H1 (cell line): Measurements from ENCODE around the gene WDR33. TPM values are rescaled to one million over a fixed set of nuclear protein-coding genes. Genes with fewer than 3 reads are reported as not detected.

ENCODE experiments used
- CTCF ChIA-PET: fragments of 300-600 bp; sonication (Branson Sonifier 250); formaldehyde crosslinking; loops from one replicate; lab custom pipeline; 2021; ENCODE audit not compliant: partially characterized antibody; lab: Charles Lee
- POLR2A ChIA-PET: fragments of 300-600 bp; sonication (Branson Sonifier 250); formaldehyde crosslinking; loops from one replicate; lab custom pipeline; 2021; ENCODE audit warnings: inconsistent platforms; ENCODE audit not compliant: partially characterized antibody; lab: Charles Lee
- DNase-seq, 2 experiments: peaks; one replicate each; pipeline versions ENCODE4 v3.0.0 to v3.0.0-alpha.2; 2010 to 2022; ENCODE audit warnings: low spot score in 2 of 2, low read depth in 1 of 2, mixed read lengths in 1 of 2
- FAIRE-seq: peaks from 2 replicates; lab custom pipeline; 2011; peaks lifted over from hg19 to GRCh38; lab: Jason Lieb, UNC
- H2AFZ ChIP-seq: 2 replicates; pipeline ENCODE4 v1.8.1; 2012; ENCODE audit warnings: low read length, inconsistent platforms
- H2AK5ac ChIP-seq: 2 replicates; pipeline ENCODE4 v1.6.1; 2013; ENCODE audit warnings: low read depth, low read length
- H2BK120ac ChIP-seq: replicated peaks from 2 replicates; pipeline ENCODE3; 2013; ENCODE audit warnings: low read depth, low read length, inconsistent platforms
- H2BK12ac ChIP-seq: 2 replicates; pipeline ENCODE4 v1.6.1; 2013; ENCODE audit warnings: low read depth, low read length
- H2BK15ac ChIP-seq: 2 replicates; pipeline ENCODE4 v1.6.1; 2013; ENCODE audit warnings: low read length
- H2BK20ac ChIP-seq: 2 replicates; pipeline ENCODE4 v1.6.1; 2013; ENCODE audit warnings: low read length
- H2BK5ac ChIP-seq: 2 replicates; pipeline ENCODE4 v1.6.1; 2013; ENCODE audit warnings: low read depth, low read length
- H3K14ac ChIP-seq: 2 replicates; pipeline ENCODE4 v1.6.1; 2013; ENCODE audit warnings: inconsistent platforms; ENCODE audit not compliant: insufficient read length
- H3K18ac ChIP-seq: 2 replicates; pipeline ENCODE4 v1.6.1; 2013; ENCODE audit warnings: low read length; ENCODE audit errors: extremely low read depth
- H3K23ac ChIP-seq: 2 replicates; pipeline ENCODE4 v1.6.1; 2013; ENCODE audit warnings: inconsistent platforms; ENCODE audit not compliant: insufficient read length
- H3K23me2 ChIP-seq: 2 replicates; pipeline ENCODE4 v1.6.1; 2013; ENCODE audit warnings: low read depth, low read length
- H3K27ac ChIP-seq: 2 replicates; pipeline ENCODE4 v1.6.1; 2011; ENCODE audit warnings: low read depth, low read length, inconsistent platforms
- H3K27me3 ChIP-seq, 4 experiments: replicated peaks in 1 of 4; 1 replicate in 1 of 4; 2 replicates in 3 of 4; pipeline versions ENCODE4 v1.6.1 to v1.8.1; 2011 to 2013; ENCODE audit warnings: low read length in 3 of 4, mild to moderate bottlenecking in 3 of 4, inconsistent platforms in 2 of 4, mixed read lengths in 2 of 4, moderate library complexity in 1 of 4; ENCODE audit not compliant: control insufficient read depth in 3 of 4, insufficient read depth in 3 of 4; ENCODE audit errors: extremely low read depth in 1 of 4
- H3K36me3 ChIP-seq, 4 experiments: 2 replicates each; pipeline versions ENCODE4 v1.6.1 to v1.8.1; 2011 to 2013; ENCODE audit warnings: mild to moderate bottlenecking in 4 of 4, low read length in 3 of 4, moderate library complexity in 2 of 4, control low read depth in 1 of 4, inconsistent platforms in 1 of 4; ENCODE audit not compliant: insufficient read depth in 4 of 4, control insufficient read depth in 2 of 4
- H3K4ac ChIP-seq: replicated peaks from 2 replicates; pipeline ENCODE3; 2013; ENCODE audit warnings: low read length, low read depth, mixed read lengths, inconsistent platforms; ENCODE audit not compliant: insufficient read length
- H3K4me1 ChIP-seq, 4 experiments: replicated peaks in 1 of 4; 1 replicate in 1 of 4; 2 replicates in 3 of 4; pipeline versions ENCODE4 v1.6.1 to v1.8.1; 2011 to 2013; ENCODE audit warnings: low read length in 3 of 4, inconsistent platforms in 2 of 4, mixed read lengths in 1 of 4; ENCODE audit not compliant: insufficient read depth in 4 of 4, control insufficient read depth in 3 of 4
- H3K4me2 ChIP-seq, 2 experiments: 2 replicates each; pipeline versions ENCODE4 v1.6.1 to v1.8.1; 2011 to 2013; ENCODE audit warnings: low read depth in 2 of 2, low read length in 2 of 2, control low read depth in 1 of 2, inconsistent platforms in 1 of 2, mild to moderate bottlenecking in 1 of 2; ENCODE audit not compliant: insufficient read depth in 1 of 2
- H3K4me3 ChIP-seq, 4 experiments: fragments of 200-600, 300-600 bp in 1 of 4; sonication (generic), shearing (Covaris generic), sonication (Bioruptor Twin) in 1 of 4; 2 replicates each; pipeline versions ENCODE4 v1.5.1 to v1.8.1; 2011 to 2016; ENCODE audit warnings: low read length in 4 of 4, low read depth in 3 of 4, control low read depth in 2 of 4, inconsistent platforms in 2 of 4, mild to moderate bottlenecking in 2 of 4, mixed read lengths in 1 of 4, moderate library complexity in 1 of 4; ENCODE audit not compliant: insufficient read depth in 2 of 4; ENCODE audit errors: extremely low read depth in 1 of 4
- H3K56ac ChIP-seq: replicated peaks from 2 replicates; pipeline ENCODE3; 2013; ENCODE audit warnings: low read depth, mild to moderate bottlenecking, mixed read lengths, low read length, inconsistent platforms; ENCODE audit not compliant: insufficient read length
- H3K79me1 ChIP-seq: 2 replicates; pipeline ENCODE4 v1.6.1; 2013; ENCODE audit warnings: low read depth, low read length, control low read depth
- H3K79me2 ChIP-seq, 2 experiments: 2 replicates each; pipeline versions ENCODE4 v1.6.1 to v1.8.1; 2012 to 2013; ENCODE audit warnings: low read length in 2 of 2, mild to moderate bottlenecking in 2 of 2, inconsistent platforms in 1 of 2; ENCODE audit not compliant: insufficient read depth in 2 of 2, control insufficient read depth in 1 of 2
- H3K9ac ChIP-seq, 4 experiments: replicated peaks in 1 of 4; 1 replicate in 1 of 4; 2 replicates in 3 of 4; pipeline versions ENCODE4 v1.6.1 to v1.8.1; 2011 to 2013; ENCODE audit warnings: low read depth in 3 of 4, low read length in 3 of 4, control low read depth in 2 of 4, mild to moderate bottlenecking in 2 of 4, moderate library complexity in 2 of 4, inconsistent platforms in 1 of 4; ENCODE audit errors: extremely low read depth in 1 of 4
- H3K9me3 ChIP-seq, 2 experiments: 2 replicates each; pipeline versions ENCODE4 v1.6.1 to v1.8.1; 2012 to 2013; ENCODE audit warnings: mild to moderate bottlenecking in 2 of 2, moderate library complexity in 2 of 2, control low read depth in 1 of 2, inconsistent platforms in 1 of 2, low read depth in 1 of 2, low read length in 1 of 2, mixed read lengths in 1 of 2; ENCODE audit not compliant: insufficient read depth in 2 of 2
- H4K20me1 ChIP-seq, 2 experiments: replicated peaks in 1 of 2; 2 replicates each; pipeline versions ENCODE3 to v1.8.1; 2011 to 2013; ENCODE audit warnings: inconsistent platforms in 2 of 2, low read length in 2 of 2, mild to moderate bottlenecking in 1 of 2; ENCODE audit not compliant: insufficient read depth in 2 of 2, control insufficient read depth in 1 of 2
- H4K5ac ChIP-seq: 2 replicates; pipeline ENCODE4 v1.6.1; 2013; ENCODE audit warnings: low read length, low read depth, mixed read lengths, inconsistent platforms; ENCODE audit not compliant: insufficient read length
- H4K8ac ChIP-seq: 2 replicates; pipeline ENCODE4 v1.8.0; 2013; ENCODE audit warnings: mild to moderate bottlenecking, moderate library complexity, low read length, inconsistent platforms; ENCODE audit not compliant: insufficient read depth; ENCODE audit errors: extremely low read depth
- H4K91ac ChIP-seq: replicated peaks from 2 replicates; pipeline ENCODE3; 2013; ENCODE audit warnings: low read length, mixed read lengths, inconsistent platforms; ENCODE audit not compliant: insufficient read length
- BRCA1 ChIP-seq: IDR thresholded peaks from 2 replicates; pipeline ENCODE4 v1.6.1; 2012; ENCODE audit warnings: low read depth, low read length, improper control_type of control experiment
- CBX5 ChIP-seq: fragments of 300-800, 300-1000 bp; sonication (generic); IDR thresholded peaks from 2 replicates; pipeline ENCODE4 v1.7.1; 2016; ENCODE audit warnings: antibody characterized with exemption, low read length, low read depth
- CEBPB ChIP-seq: IDR thresholded peaks from 2 replicates; pipeline ENCODE4 v1.6.1; 2012; ENCODE audit warnings: low read depth, low read length
- CTBP2 ChIP-seq: IDR thresholded peaks from 2 replicates; pipeline ENCODE4 v1.7.0; 2011; ENCODE audit warnings: borderline replicate concordance, mild to moderate bottlenecking, moderate library complexity, mixed read lengths, low read length; ENCODE audit not compliant: insufficient read depth, insufficient read length
- KDM5A ChIP-seq: fragments of 200-600 bp; IDR thresholded peaks from 2 replicates; pipeline ENCODE4 v1.7.1; 2012; ENCODE audit warnings: mild to moderate bottlenecking, low read length, inconsistent platforms, mixed read lengths
- NRF1 ChIP-seq: IDR thresholded peaks from 2 replicates; pipeline ENCODE4 v1.6.1; 2011; ENCODE audit warnings: mild to moderate bottlenecking, low read depth, low read length, improper control_type of control experiment
- POLR2AphosphoS5 ChIP-seq: IDR thresholded peaks from 2 replicates; pipeline ENCODE4 v1.6.1; 2011; ENCODE audit warnings: low read depth, low read length
- RXRA ChIP-seq: IDR thresholded peaks from 2 replicates; pipeline ENCODE4 v1.6.1; 2011; ENCODE audit warnings: low read depth, mild to moderate bottlenecking, low read length, moderate library complexity; ENCODE audit not compliant: insufficient read depth
- SAP30 ChIP-seq: fragments of 300-600 bp; sonication (generic); IDR thresholded peaks from 2 replicates; pipeline ENCODE4 v1.7.1; 2012; ENCODE audit warnings: low read length, moderate library complexity, mild to moderate bottlenecking, inconsistent platforms; ENCODE audit not compliant: insufficient read depth, insufficient replicate concordance
- SP2 ChIP-seq: IDR thresholded peaks from 2 replicates; pipeline ENCODE4 v1.6.1; 2012; ENCODE audit warnings: mild to moderate bottlenecking, low read length, inconsistent platforms
- TAF7 ChIP-seq: optimal IDR thresholded peaks from 2 replicates; pipeline ENCODE3; 2011; ENCODE audit warnings: low read depth, mild to moderate bottlenecking, inconsistent platforms, low read length, moderate library complexity, borderline replicate concordance
- YY1 ChIP-seq: IDR thresholded peaks from 2 replicates; pipeline ENCODE4 v1.6.1; 2011; ENCODE audit warnings: low read depth, mild to moderate bottlenecking, low read length
- WGBS, 2 experiments: shearing (Covaris generic) in 1 of 2; methylation state at CpG; one replicate each; pipeline versions ENCODE4 v1.1.6 to v1.1.7; 2013 to 2015; ENCODE audit warnings: low lambda C conversion rate in 2 of 2, mixed read lengths in 2 of 2, inconsistent platforms in 1 of 2, low coverage in 1 of 2, missing lambda C conversion rate in 1 of 2; ENCODE audit not compliant: insufficient replicate concordance in 2 of 2, insufficient coverage in 1 of 2, insufficient read length in 1 of 2; ENCODE audit errors: extremely low coverage in 1 of 2, missing lambda C conversion rate in 1 of 2; 5-methylcytosine and 5-hydroxymethylcytosine counted together
- polyA plus RNA-seq, 7 experiments: library from polyadenylated mRNA; depleted of rRNA in 3 of 7; stranded (reverse) in 5 of 7; unstranded in 2 of 7; fragments of >200 nt in 5 of 7; fragments of 200-250 nt in 2 of 7; gene quantifications; 1 replicate in 5 of 7; 2 replicates in 1 of 7; 4 replicates in 1 of 7; pipeline versions ENCODE4 v1.2.1 to v1.2.3, GENCODE V29; 2011 to 2013; ENCODE audit warnings: missing spikeins in 2 of 7, mixed read lengths in 2 of 7
- total RNA-seq: library from RNA; stranded (reverse); fragmentation: NEBNext Ultra II Directional; extraction: Animal tissue kit (Norgen Biotek cat#: 25700); gene quantifications from 2 replicates; pipeline ENCODE4 v1.2.1, GENCODE V29; 2021
- TF ChIP-seq, protein P1 (sequence below): IDR thresholded peaks from 2 replicates; pipeline ENCODE4 v1.6.1; 2011; ENCODE audit warnings: low read length, improper control_type of control experiment

Gene WDR33
- total and polyA plus RNA-seq, 2 of the 8 experiments (the other 6 are each of a cell fraction or from before 2014, with no cell fraction given): 18.1 to 82.7 TPM

DNA sequence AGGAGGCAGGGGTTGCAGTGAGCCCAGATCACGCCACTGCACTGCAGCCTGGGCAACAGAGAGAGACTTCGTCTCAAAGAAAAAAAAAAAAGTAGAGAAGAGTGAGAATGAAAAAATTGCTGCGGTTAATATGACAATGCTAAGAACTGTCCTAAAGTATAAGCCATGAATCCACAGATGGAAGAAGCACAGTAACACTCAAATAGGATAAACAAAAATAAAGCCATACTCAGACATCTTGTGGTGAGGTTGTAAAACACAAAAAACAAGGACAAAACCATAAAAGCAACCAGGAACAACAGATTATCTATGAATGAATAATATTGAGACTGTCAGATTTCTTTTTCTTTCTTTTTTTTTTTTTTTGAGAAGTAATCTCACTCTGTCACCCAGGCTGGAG, 24.0 kb upstream of the WDR33 start:
- no peak overlapping the region for H2AK5ac ChIP-seq
- H4K20me1 ChIP-seq: no peaks in the 10 kb centered on the region
- no peak overlapping the region for H3K27ac ChIP-seq
- H3K36me3 ChIP-seq: no peaks in the 10 kb centered on the region
- H3K9ac ChIP-seq: no peak overlapping the region
- no peaks in the 10 kb centered on the region for H3K27me3 ChIP-seq
- H3K9me3 ChIP-seq: no peaks in the 10 kb centered on the region
- no peak overlapping the region for H3K18ac ChIP-seq
- H3K56ac ChIP-seq: no peak overlapping the region
- no peak overlapping the region for H2BK12ac ChIP-seq
- no peak for DNase-seq
- no peaks in the 10 kb centered on the region for H3K79me2 ChIP-seq
- no peak for FAIRE-seq
- no peak overlapping the region for H2AFZ ChIP-seq
- peaks cover 0 to 3% (median 0%) of the 10 kb centered on the region in 4 experiments; a peak in 2 of 7 replicates for H3K4me1 ChIP-seq
- no peak overlapping the region for H3K14ac ChIP-seq
- POLR2A ChIA-PET: interaction anchor here (0.9 kb wide), 1 partner anchor 12 kb away, joined by 7 read pairs; no protein-coding TSS in a partner anchor
- H3K4me2 ChIP-seq: no peak overlapping the region
- no peak overlapping the region for H4K8ac ChIP-seq
- no peak overlapping the region for H4K5ac ChIP-seq
- no peak overlapping the region for H4K91ac ChIP-seq
- no peak overlapping the region for H2BK120ac ChIP-seq
- H2BK15ac ChIP-seq: no peak overlapping the region
- H2BK20ac ChIP-seq: no peak overlapping the region
- no peak overlapping the region for H3K4ac ChIP-seq
- CTCF ChIA-PET: no interaction called here
- WGBS, 2 experiments: 61% methylated on average over 3 of the region's 3 CpGs; no CpG with 5 or more reads in 1 of the 2 experiments
- H2BK5ac ChIP-seq: no peak overlapping the region
- TF ChIP-seq CEBPB: no peak
- no peak for TF ChIP-seq POLR2AphosphoS5
- TF ChIP-seq NRF1: no peak
- TF ChIP-seq SP2: no peak
- no peak for TF ChIP-seq SAP30
- TF ChIP-seq, protein P1, sequence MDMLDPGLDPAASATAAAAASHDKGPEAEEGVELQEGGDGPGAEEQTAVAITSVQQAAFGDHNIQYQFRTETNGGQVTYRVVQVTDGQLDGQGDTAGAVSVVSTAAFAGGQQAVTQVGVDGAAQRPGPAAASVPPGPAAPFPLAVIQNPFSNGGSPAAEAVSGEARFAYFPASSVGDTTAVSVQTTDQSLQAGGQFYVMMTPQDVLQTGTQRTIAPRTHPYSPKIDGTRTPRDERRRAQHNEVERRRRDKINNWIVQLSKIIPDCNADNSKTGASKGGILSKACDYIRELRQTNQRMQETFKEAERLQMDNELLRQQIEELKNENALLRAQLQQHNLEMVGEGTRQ: no peak
- no peak for TF ChIP-seq TAF7
- TF ChIP-seq KDM5A: no peak
- no peak for TF ChIP-seq BRCA1
- TF ChIP-seq YY1: no peak
- no peak for TF ChIP-seq CTBP2
- no peak for TF ChIP-seq CBX5
- no peak for TF ChIP-seq RXRA
- H3K79me1 ChIP-seq: no peaks in the 10 kb centered on the region
- no peak overlapping the region for H3K4me3 ChIP-seq
- H3K23ac ChIP-seq: no peak overlapping the region
- H3K23me2 ChIP-seq: no peaks in the 10 kb centered on the region
